NT2/D1 (cell line): Measurements from ENCODE around the gene BRPF3.

ENCODE experiments used
- SUZ12 ChIP-seq: IDR thresholded peaks from 2 replicates; pipeline ENCODE4 v1.6.1; 2011; ENCODE audit not compliant: insufficient read length, insufficient read depth; ENCODE audit errors: extremely low read depth
- YY1 ChIP-seq: IDR thresholded peaks from 2 replicates; pipeline ENCODE4 v1.6.1; 2011; ENCODE audit not compliant: insufficient read length, insufficient read depth
- ZNF274 ChIP-seq: IDR thresholded peaks from 2 replicates; pipeline ENCODE4 v1.6.1; 2011; ENCODE audit warnings: mild to moderate bottlenecking, low read depth, low read length

DNA sequence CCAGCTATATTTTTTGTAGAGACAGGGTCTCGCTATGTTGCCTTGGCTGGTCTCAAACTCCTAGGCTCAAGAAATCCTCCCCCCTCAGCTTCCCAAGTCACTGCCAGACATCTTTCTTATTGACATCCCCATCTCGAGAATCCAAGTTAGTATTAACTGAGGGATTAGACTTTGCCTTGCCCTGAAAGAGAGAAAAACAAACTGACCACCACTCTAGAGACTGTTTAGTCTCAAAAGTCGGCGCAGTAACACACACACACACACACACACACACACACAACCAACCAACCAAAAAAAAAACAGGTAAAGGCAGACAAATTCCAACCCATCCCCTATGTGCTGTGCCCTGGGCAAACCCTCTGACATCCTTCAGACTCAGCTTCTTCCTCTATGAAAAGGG, 46.1 kb downstream of the BRPF3 start:
- TF ChIP-seq YY1 (no peak), ZNF274 (no peak), SUZ12 (no peak)
